ENCODE data around the gene ERCC2.

ERCC2 gene

DNA sequence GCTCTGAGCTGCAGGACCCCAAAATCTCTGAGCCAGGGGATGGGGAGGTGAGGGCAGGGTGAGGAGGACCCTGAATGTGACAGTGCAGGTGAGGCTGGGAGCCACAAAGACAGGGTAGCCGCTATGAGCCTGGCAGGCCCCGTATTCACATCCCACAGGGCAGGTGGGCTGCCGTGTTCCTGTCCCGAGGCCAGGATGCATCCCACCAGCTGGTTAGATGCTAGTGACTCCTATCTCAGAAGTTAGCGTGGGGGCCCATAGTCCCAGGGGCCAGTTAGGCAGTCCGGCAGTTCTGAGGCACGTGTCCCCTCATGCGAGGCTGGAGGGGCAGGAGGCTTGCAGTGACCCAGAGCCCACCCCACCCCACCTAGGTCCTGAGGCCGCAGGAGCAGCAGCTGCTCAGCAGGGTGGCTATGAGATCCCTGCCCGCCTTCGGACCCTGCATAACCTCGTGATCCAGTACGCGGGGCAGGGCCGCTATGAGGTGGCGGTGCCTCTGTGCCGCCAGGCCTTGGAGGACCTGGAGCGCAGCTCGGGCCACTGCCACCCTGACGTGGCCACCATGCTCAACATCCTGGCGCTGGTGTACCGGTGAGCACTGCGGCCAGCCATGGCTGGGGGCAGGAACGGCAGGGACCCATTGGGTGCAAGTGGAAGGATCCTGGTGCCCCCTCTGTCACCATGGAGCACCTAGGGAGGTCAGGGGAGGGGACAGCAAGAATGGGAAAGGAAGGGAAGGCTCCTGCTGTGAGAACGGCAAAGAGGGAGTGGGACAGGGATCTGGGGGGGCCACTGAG is 22.6 kb downstream of the ERCC2 start:
- no peak for DNase-seq (ENCODE audit: low read depth in 2 of 2)
- H3K4me3 ChIP-seq (replicated peaks in 1 of 2; ENCODE audit: low read depth in 2 of 2, low read length in 2 of 2) = no peak overlapping the region
- TF ChIP-seq, protein P1, sequence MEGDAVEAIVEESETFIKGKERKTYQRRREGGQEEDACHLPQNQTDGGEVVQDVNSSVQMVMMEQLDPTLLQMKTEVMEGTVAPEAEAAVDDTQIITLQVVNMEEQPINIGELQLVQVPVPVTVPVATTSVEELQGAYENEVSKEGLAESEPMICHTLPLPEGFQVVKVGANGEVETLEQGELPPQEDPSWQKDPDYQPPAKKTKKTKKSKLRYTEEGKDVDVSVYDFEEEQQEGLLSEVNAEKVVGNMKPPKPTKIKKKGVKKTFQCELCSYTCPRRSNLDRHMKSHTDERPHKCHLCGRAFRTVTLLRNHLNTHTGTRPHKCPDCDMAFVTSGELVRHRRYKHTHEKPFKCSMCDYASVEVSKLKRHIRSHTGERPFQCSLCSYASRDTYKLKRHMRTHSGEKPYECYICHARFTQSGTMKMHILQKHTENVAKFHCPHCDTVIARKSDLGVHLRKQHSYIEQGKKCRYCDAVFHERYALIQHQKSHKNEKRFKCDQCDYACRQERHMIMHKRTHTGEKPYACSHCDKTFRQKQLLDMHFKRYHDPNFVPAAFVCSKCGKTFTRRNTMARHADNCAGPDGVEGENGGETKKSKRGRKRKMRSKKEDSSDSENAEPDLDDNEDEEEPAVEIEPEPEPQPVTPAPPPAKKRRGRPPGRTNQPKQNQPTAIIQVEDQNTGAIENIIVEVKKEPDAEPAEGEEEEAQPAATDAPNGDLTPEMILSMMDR (IDR thresholded peaks at IDR 0.05; ENCODE audit: low read depth, low read length) = no peak

DNA sequence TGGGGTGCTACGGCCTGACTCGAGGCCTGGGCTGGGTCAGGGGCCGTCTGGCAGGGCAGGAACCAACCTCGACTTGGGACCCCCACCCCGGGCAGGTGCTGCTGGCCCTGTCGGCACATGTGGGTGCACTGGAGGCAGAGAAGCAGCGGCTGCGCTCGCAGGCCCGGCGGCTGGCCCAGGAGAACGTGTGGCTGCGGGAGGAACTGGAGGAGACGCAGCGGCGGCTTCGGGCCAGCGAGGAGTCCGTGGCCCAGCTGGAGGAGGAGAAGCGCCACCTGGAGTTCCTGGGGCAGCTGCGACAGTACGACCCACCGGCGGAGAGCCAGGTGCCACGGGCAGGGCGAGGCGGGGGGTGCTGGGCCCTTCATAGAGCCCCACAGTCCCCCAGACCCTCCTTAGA is 23.9 kb downstream of the ERCC2 start:
- H3K4me3 ChIP-seq (replicated peaks in 1 of 2; ENCODE audit: low read depth in 2 of 2, low read length in 2 of 2) = no peak overlapping the region
- no peak for DNase-seq (ENCODE audit: low read depth in 2 of 2)
- TF ChIP-seq, protein P1 (IDR thresholded peaks at IDR 0.05; ENCODE audit: low read depth, low read length) = no peak

DNA sequence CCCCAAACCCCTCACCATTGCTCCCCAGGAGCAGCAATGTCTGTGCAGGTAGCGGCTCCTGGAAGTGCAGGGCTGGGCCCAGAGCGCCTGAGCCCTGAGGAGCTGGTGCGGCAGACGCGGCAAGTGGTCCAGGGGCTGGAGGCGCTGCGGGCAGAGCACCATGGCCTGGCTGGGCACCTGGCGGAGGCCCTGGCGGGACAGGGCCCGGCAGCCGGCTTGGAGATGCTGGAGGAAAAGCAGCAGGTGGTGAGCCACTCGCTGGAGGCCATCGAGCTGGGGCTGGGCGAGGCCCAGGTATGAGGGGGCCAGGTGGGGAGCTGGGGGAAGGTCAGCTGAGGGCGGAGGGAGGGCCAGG is 24.9 kb downstream of the ERCC2 start:
- TF ChIP-seq, protein P1 (IDR thresholded peaks at IDR 0.05; ENCODE audit: low read depth, low read length) = no peak
- no peak overlapping the region for H3K4me3 ChIP-seq (replicated peaks in 1 of 2; ENCODE audit: low read depth in 2 of 2, low read length in 2 of 2)
- no peak for DNase-seq (ENCODE audit: low read depth in 2 of 2)

DNA sequence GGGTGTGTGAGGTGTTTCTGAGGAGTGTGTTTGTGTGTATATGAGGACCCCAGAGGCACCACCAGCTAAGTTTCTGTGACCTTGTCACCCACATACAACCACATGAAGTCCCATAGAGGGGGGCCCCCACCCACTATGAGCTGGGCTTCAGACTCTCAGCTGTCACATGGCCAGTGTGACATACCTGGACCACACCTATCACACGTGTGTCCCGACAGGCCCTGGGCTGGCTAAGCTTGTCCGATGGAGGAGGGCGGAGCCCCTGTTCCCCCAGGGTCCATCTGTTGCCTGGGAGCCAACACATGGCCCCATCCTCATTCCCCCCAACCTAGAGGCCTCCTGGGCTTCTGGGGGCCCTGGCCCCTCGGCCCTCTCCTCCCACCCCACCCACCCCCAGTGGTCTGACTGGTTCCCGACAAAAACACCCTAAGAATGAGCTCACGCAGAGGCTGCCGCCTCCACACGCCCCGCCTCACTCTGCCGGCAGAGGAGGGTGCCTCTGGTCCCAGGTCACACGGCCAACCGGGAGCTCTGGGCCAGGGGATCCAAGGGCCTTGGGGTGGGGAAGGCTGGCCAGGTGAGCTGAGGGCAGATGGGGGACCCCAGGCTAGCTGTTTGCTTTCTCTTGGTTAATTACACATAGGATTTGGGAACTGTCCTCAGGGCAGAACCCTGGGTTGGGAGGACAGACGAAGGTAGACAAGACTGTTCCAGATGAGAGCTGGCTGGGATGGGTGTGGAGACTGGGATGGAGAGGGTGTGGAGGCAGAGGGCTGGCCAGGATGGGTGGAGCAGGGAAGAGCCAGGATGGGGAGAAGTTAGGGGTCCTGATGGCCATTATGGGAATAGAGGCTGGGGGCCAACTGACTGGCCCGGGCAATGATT is 25.5 kb downstream of the ERCC2 start:
- TF ChIP-seq, protein P1 (IDR thresholded peaks at IDR 0.05; ENCODE audit: low read depth, low read length) = no peak
- no peak for DNase-seq (ENCODE audit: low read depth in 2 of 2)
- H3K4me3 ChIP-seq (replicated peaks in 1 of 2; ENCODE audit: low read depth in 2 of 2, low read length in 2 of 2) = no peak overlapping the region

DNA sequence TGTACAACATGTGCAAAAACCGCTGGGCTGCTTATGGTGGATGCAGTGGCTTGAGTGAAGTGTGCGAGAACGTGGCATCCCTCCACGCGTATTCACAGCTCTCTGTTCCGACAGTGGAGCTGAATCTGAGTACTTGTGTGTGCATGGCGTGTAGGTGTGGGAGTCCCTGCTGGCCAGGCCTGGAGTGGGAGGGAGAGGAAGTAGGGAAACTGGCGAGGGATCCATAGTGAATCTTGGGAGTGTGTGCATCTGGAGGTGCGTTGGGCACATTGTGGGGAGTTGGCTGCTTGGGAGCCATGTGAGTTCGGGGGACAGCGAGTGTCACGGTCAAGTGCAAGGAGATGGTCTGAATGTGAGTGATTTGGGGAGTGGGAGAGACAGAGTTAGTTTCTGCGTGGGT is 27.5 kb downstream of the ERCC2 start:
- no peak for DNase-seq (ENCODE audit: low read depth in 2 of 2)
- TF ChIP-seq, protein P1 (IDR thresholded peaks at IDR 0.05; ENCODE audit: low read depth, low read length) = no peak
- no peak overlapping the region for H3K4me3 ChIP-seq (replicated peaks in 1 of 2; ENCODE audit: low read depth in 2 of 2, low read length in 2 of 2)

DNA sequence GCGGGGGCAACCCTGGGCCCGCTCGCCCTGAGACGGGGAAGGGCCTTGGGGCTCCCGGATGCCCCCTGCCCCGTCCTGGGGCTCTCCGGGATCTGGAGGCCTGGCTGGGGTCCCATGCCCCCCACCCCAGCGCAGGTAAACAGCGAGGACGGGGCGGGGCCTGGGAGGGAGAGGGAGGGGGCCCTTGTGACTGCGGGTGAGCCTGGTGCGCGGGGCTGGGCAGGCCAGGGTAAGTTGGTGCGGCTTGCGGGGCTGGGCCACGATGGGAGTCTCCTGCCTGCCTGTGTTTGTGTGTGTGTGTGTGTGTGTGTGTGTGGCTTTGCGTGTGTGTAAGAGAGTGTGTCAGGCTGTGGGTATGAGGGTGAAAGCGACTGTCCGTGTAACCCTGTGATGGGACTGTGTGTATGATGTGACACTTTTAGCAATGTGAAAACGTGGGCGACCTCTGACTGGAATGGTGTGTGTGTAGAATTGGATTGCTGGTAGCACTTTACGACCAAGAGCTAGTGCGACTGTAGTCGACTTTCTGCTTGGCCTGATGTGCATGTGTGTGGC is 29.4 kb downstream of the ERCC2 start:
- peak in 1 of 2 donors; percentile 13 for DNase-seq (ENCODE audit: low read depth in 2 of 2)
- H3K4me3 ChIP-seq (replicated peaks in 1 of 2; ENCODE audit: low read depth in 2 of 2, low read length in 2 of 2) = no peak overlapping the region
- TF ChIP-seq, protein P1 (IDR thresholded peaks at IDR 0.05; ENCODE audit: low read depth, low read length) = no peak
